Stimulated activated naive CD8-positive, alpha-beta T cell treated with anti-CD3 and anti-CD28 coated beads, Interleukin-15, Interleukin-2, amounts not matched to agents 100 ng/mL and 50 ng/mL, for 24 hours (primary cell): Measurements from ENCODE around the gene UBA6.

Source experiments
- H3K27ac Mint-ChIP-seq: one replicate; pipeline ENCODE4 v1.8.0; 2021; ENCODE audit warnings: mild to moderate bottlenecking, mixed read lengths
- H3K27me3 Mint-ChIP-seq: one replicate; pipeline ENCODE4 v1.8.0; 2021; ENCODE audit warnings: mixed read lengths
- H3K36me3 Mint-ChIP-seq: one replicate; pipeline ENCODE4 v1.8.0; 2021; ENCODE audit warnings: low read depth, mixed read lengths
- H3K4me1 Mint-ChIP-seq: one replicate; pipeline ENCODE4 v1.8.0; 2021; ENCODE audit warnings: low read depth, mixed read lengths
- H3K4me3 Mint-ChIP-seq: one replicate; pipeline ENCODE4 v1.8.0; 2021; ENCODE audit warnings: mild to moderate bottlenecking, mixed read lengths
- H3K9me3 Mint-ChIP-seq: one replicate; pipeline ENCODE4 v1.8.0; 2021; ENCODE audit warnings: mixed read lengths

Gene UBA6

DNA sequence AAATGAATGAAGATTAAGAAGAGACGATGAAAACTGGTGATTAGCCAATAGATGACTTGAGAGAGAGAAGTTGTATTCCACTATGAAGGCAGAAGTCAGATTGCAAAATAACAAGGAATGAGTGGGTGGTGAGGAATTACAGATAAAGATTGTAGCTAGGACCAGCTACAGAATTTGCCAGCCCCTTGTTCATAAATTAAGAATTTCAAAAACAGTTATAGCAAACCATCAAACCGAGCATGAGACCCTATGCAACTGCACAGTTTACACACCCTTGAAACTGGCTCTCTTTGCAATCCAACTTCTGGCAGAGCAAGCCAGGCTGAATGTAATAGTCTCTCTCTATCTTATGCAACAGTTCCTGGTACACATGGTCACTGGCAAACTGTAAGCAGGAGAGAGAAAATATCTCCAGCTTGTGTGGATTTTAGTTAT is 107.2 kb downstream of the UBA6 start:
- Mint-ChIP-seq H3K4me1 (no peaks in the 10 kb centered on the region), H3K27me3 (no peaks in the 10 kb centered on the region), H3K36me3 (peaks cover 9% of the 10 kb centered on the region), H3K9me3 (no peaks in the 10 kb centered on the region), H3K27ac (no peak overlapping the region), H3K4me3 (no peak overlapping the region)

DNA sequence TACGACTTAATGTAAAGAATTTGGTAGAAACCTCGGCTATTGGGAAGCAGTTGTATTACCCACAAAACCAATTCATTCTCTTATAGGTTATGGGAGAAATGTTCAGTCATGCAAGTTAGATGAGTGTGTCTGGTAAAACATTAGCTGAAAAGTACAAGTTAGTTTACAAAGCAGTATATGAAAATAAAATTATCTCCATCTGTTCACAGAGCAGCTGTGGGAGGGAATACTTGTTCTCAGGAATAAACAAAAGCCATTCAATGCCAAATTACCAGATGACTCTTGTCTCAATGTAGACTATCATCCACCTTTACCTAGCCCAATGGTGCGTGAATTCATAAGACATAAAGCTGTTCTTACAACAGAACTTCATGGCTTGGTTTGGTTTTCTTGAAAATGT is 113.8 kb downstream of the UBA6 start:
- Mint-ChIP-seq H3K4me3 (no peak overlapping the region), H3K36me3 (peaks cover 6% of the 10 kb centered on the region), H3K9me3 (no peaks in the 10 kb centered on the region), H3K4me1 (peaks cover 5% of the 10 kb centered on the region), H3K27ac (no peak overlapping the region), H3K27me3 (no peaks in the 10 kb centered on the region)

DNA sequence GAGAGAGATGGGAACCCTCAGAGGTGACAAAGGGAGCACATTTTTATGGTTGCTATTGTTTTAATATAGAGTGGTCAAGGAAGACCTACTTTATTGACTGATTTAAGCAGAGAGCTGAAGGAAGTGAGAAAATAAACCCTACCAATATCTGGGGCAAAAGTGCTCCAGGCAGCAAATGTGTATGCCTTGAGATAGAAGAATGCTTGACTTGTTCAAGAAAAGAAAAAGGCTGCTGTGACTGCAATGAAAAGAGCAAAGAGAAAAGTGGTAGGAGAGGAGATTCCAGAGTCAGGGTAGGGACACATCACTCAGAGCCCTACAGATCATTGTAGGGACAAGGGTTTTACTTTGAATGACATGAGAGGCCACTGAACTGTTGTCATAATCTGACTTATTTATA is 116.5 kb downstream of the UBA6 start:
- Mint-ChIP-seq H3K36me3 (peaks cover 13% of the 10 kb centered on the region), H3K4me1 (peaks cover 24% of the 10 kb centered on the region), H3K4me3 (no peak overlapping the region), H3K27me3 (no peaks in the 10 kb centered on the region), H3K9me3 (no peaks in the 10 kb centered on the region), H3K27ac (no peak overlapping the region)

DNA sequence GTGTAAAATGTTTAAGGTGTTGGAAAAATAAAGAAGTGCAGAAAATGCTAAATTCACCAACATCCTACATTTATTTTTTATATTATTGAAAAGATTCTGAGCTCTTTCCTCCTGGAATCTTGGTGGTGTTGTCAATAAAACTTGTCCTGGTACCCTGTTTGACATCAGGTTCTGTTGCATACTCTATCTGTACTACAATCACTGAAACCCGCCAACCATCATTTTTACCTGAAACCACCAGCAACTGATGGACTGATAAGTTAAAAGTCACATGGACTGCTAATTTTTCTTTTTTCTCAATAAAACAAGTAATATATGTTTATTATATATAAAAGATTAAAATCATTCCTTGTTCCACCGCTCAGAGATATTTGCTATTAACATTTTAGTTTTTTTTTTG is 119.0 kb downstream of the UBA6 start:
- Mint-ChIP-seq H3K27me3 (no peaks in the 10 kb centered on the region), H3K4me1 (peaks cover 32% of the 10 kb centered on the region), H3K9me3 (no peaks in the 10 kb centered on the region), H3K27ac (no peak overlapping the region), H3K36me3 (peaks cover 24% of the 10 kb centered on the region), H3K4me3 (no peak overlapping the region)

DNA sequence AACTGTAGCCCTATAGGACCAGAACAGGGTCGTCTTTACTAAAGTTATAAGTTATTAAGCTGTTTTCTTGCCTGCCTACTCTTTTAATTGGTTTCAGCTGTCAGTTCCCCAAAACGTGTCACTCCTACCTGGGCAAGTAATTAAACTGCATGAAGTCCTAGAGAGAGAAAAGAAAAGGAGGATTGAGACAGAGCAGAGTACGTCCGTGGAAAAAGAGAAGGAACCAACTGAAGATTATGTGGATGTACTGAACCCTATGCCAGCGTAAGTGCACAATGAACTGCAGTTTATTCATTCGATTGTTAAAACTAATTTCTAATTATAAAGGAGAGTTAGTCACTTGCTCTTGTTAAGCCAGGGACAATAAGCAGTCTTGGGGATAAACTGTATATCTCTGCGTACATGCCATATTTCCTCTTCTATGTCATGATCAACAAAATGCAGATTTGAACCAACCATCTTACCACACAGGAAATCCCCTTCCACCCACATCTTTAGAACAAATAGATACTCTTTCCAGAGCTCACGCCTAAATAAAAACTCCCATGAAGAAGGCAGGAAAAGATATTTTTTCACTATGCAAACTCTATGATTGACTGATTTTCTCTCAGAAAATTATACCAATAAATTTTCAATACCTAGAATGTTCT is 119.6 kb downstream of the UBA6 start:
- H3K27ac Mint-ChIP-seq: peak overlapping the region; percentile 32
- H3K4me3 Mint-ChIP-seq: peak overlapping the region; percentile 18
- H3K27me3 Mint-ChIP-seq: no peaks in the 10 kb centered on the region
- H3K9me3 Mint-ChIP-seq: no peaks in the 10 kb centered on the region
- peaks cover 36% of the 10 kb centered on the region for H3K4me1 Mint-ChIP-seq
- peaks cover 24% of the 10 kb centered on the region for H3K36me3 Mint-ChIP-seq

DNA sequence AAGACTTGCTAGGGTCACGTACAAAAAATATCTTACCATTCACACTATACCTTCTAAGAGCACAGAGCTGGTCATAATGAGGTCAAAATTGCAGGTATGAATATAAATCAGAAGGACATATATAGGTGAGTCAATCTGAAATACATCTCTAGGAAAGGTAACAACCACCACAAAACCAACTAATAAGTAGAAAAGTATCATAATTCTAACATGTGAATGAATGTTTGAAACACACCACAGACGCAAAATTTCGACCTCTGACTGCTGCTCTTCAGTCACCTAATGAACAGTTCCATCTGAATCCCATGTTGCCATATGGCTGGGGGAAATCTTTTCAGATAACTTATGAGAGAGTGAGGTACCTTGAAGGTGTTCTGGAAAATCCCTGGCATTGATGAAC is 120.4 kb downstream of the UBA6 start:
- Mint-ChIP-seq H3K36me3 (peaks cover 20% of the 10 kb centered on the region), H3K27ac (peak overlapping the region; percentile 32), H3K27me3 (no peaks in the 10 kb centered on the region), H3K9me3 (no peaks in the 10 kb centered on the region), H3K4me3 (peak overlapping the region; percentile 18), H3K4me1 (peaks cover 43% of the 10 kb centered on the region)

DNA sequence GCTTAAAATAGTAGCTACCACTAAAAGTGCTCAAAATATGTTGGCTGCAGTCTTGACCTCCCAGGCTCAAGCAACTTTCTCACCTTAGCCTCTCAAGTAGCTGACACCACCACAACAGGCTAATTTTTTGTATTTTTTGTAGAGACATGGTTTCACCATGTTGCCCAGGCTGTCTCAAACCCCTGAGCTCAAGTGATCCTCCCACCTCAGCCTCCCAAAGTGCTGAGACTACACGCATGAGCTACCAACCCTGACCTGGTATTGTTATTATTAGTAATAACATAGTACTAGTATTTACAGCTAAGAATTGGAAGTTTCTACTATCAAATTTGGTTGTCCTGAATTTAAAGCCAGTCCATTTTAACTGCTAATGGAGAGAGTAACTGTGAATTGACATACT is 124.4 kb downstream of the UBA6 start:
- no peaks in the 10 kb centered on the region for H3K9me3 Mint-ChIP-seq
- H3K36me3 Mint-ChIP-seq: peaks cover 21% of the 10 kb centered on the region
- H3K27me3 Mint-ChIP-seq: no peaks in the 10 kb centered on the region
- H3K27ac Mint-ChIP-seq: no peak overlapping the region
- H3K4me3 Mint-ChIP-seq: no peak overlapping the region
- H3K4me1 Mint-ChIP-seq: peaks cover 61% of the 10 kb centered on the region

DNA sequence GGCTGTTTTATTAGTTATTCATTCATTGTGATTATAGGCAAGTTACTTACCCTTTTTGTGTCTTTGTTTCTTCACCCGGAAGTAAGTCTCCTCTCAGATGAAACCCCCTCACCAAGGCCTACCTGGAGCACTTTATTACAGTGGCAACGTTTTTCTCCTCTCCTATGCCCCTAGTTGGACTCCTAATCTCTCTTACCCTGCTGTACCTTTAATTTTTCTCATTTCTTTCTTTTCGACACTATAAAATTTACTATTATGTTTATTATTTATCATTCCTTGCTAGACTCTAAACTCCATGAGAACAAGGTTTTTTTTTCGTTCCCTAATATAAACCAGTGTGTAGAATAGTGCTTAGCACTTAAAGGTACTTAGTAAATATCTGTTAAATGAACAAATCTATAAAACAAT is 124.9 kb downstream of the UBA6 start:
- H3K27me3 Mint-ChIP-seq: no peaks in the 10 kb centered on the region
- H3K9me3 Mint-ChIP-seq: no peaks in the 10 kb centered on the region
- H3K4me1 Mint-ChIP-seq: peaks cover 56% of the 10 kb centered on the region
- peak overlapping the region; percentile 72 for H3K4me3 Mint-ChIP-seq
- peaks cover 21% of the 10 kb centered on the region for H3K36me3 Mint-ChIP-seq
- peak overlapping the region; percentile 80 for H3K27ac Mint-ChIP-seq

DNA sequence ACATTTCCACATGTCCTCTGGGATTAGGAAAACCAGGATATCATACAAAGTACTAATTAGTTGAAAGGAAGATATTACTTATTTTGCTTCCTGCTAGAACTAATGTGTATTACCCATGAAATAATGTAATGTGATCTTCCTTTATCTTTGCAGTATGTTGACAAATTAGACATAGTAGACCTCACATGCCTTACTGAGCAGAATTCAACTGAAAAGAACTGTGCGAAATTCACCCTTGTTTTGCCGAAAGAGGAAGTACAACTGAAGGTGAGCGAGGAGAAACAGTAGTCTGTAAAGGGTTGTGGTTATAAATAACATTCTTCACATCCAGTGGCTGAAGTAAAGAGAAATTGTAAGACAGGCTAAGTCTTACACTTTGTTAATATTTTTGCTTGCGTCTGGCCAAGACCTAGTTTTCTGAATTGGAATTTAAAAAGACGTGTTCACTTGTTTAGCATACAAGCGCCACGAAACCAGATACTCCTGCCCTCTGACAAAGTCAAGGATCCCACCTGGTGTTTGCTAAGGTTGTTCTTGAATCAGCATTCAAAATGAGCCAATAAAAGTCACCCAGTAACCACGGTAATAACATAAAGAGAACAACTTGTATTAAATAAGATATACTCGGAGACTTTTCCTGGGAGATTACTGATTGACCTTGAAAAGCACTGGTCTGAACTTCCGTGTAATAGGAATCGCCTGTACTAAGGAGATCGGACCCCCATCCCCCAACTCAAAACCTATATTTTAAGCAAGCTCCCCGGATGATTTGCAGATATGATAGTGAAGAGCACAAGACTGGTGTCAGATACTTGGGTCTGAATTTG is 125.5 kb downstream of the UBA6 start:
- H3K4me1 Mint-ChIP-seq: peaks cover 50% of the 10 kb centered on the region
- H3K36me3 Mint-ChIP-seq: peaks cover 17% of the 10 kb centered on the region
- H3K27me3 Mint-ChIP-seq: no peaks in the 10 kb centered on the region
- peak overlapping the region; percentile 72 for H3K4me3 Mint-ChIP-seq
- no peaks in the 10 kb centered on the region for H3K9me3 Mint-ChIP-seq
- H3K27ac Mint-ChIP-seq: peak overlapping the region; percentile 80

DNA sequence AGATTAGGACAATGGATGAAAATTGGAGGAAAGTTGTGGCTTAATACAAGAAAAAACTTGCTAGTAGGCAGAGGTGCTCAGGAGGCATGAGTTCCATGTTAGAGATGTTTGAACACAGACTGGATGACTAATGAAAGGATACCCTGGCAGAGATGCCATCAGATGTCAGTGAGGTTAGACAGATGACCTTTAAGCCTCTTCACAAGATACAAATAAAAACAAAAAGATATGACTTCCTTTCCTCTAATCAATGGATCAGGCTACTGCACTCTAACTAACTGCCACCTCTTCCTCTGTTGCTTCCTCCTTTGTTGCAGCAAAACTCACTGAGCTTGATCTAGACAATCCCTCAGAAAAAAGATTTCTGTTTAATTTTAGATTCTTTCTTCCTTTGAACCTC is 127.8 kb downstream of the UBA6 start:
- peak overlapping the region; percentile 10 for H3K27ac Mint-ChIP-seq

DNA sequence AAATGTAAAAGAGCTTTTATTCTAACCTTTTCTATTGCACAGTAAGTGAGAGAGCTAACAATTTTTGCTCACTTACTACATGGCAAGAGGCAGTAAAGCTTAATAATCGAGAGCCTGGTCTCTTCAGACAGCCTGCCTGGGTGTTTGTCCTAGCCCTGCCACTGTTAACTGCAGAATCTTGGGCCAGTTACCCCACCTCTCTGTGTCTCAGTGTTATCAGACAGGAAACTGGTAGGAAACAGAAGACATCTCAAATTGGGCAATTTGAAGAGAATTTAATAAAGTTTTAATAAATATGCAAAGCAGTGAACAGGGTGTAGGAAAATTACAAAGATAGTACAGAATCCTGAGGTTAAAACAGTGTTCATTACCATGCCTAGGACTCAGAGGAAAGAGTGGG is 129.0 kb downstream of the UBA6 start:
- Mint-ChIP-seq H3K27ac (no peak overlapping the region), H3K9me3 (no peaks in the 10 kb centered on the region), H3K4me1 (peaks cover 53% of the 10 kb centered on the region), H3K27me3 (no peaks in the 10 kb centered on the region), H3K4me3 (no peak overlapping the region), H3K36me3 (peaks cover 4% of the 10 kb centered on the region)

More for the DNA sequence above, 127.8 kb downstream of the UBA6 start:
- H3K4me3 Mint-ChIP-seq: no peak overlapping the region
- H3K4me1 Mint-ChIP-seq: peaks cover 51% of the 10 kb centered on the region
- H3K27me3 Mint-ChIP-seq: no peaks in the 10 kb centered on the region
- peaks cover 8% of the 10 kb centered on the region for H3K36me3 Mint-ChIP-seq
- H3K9me3 Mint-ChIP-seq: no peaks in the 10 kb centered on the region

DNA sequence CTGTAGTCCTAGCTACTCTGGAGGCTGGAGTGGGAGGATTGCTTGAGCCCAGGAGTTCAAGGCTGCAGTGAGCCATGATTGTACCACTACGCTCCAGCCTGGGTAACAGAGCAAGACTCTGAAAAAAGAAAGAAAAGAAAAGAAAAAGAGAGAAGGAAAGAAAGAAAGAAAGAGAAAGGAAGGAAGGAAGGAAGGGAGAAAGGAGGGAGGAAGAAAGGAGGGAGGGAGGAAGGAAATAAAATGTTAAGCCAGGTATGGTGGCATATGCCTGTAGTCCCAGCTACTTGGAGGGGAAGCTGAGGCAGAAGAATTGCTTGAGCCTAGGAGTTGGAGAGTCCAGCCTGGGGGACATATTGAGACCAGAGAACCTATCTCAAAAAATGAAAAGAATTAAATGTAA is 130.4 kb downstream of the UBA6 start:
- no peak overlapping the region for H3K27ac Mint-ChIP-seq
- no peaks in the 10 kb centered on the region for H3K27me3 Mint-ChIP-seq
- H3K36me3 Mint-ChIP-seq: peaks cover 4% of the 10 kb centered on the region
- H3K4me1 Mint-ChIP-seq: peaks cover 48% of the 10 kb centered on the region
- no peaks in the 10 kb centered on the region for H3K9me3 Mint-ChIP-seq
- no peak overlapping the region for H3K4me3 Mint-ChIP-seq

DNA sequence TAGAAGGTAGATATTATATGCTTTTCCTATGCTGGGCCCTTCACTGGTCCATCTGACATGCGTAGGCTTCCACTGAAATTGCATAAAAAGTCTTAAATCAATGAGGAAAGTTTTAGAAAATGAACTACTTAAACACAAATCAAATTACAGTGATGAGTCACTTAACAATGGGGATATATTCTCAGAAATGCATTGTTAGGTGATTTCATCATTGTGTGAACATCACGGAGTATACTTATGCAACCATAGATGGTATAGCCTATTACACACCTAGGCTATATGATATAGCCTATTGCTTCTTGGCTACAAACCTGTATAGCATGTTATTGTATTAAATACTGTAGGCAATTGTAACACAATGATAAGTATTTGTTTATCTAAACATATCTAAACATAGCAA is 132.1 kb downstream of the UBA6 start:
- H3K4me1 Mint-ChIP-seq: peaks cover 39% of the 10 kb centered on the region
- no peak overlapping the region for H3K4me3 Mint-ChIP-seq
- peaks cover 4% of the 10 kb centered on the region for H3K36me3 Mint-ChIP-seq
- no peak overlapping the region for H3K27ac Mint-ChIP-seq
- H3K27me3 Mint-ChIP-seq: no peaks in the 10 kb centered on the region
- no peaks in the 10 kb centered on the region for H3K9me3 Mint-ChIP-seq

DNA sequence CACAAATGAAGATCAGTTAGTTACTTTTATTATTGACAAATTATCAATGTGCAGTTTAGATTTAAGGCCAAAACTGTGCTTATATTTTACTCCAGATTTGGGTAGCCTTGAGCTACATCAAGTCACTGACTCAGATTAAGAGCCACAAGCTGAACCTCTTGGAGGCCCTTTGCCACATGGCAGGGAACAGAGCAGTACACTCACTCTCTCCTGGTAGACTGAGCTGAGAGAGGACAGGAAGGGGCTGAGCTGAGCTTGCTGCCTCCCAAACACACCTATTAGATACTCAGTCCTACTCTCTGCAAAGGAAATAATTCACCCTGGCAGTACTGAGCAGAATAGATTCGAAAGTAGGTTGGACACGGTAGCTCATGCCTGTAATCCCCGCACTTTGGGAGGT is 134.6 kb downstream of the UBA6 start:
- Mint-ChIP-seq H3K4me1 (peaks cover 23% of the 10 kb centered on the region), H3K9me3 (no peaks in the 10 kb centered on the region), H3K27me3 (no peaks in the 10 kb centered on the region), H3K4me3 (no peak overlapping the region), H3K27ac (no peak overlapping the region), H3K36me3 (peaks cover 3% of the 10 kb centered on the region)

DNA sequence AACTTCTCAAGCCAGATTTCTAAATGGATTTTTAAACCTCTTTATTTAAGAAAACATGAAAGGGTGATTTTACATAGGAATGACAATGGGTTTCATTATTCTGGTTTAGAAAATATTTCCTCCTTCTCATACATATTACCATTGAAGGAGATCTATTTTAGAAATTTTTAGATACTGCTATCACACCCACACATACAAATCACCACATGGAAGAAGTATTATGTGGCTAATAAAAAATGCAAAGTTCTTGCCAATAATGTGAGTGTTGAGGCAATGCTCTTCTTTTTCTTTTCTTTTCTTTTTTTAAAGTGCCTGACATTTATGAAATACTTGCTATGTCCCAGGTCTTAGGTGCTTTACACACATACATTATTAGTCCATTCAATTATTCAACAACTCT is 135.7 kb downstream of the UBA6 start:
- peaks cover 24% of the 10 kb centered on the region for H3K4me1 Mint-ChIP-seq
- H3K36me3 Mint-ChIP-seq: peaks cover 3% of the 10 kb centered on the region
- no peak overlapping the region for H3K4me3 Mint-ChIP-seq
- H3K27ac Mint-ChIP-seq: no peak overlapping the region
- H3K9me3 Mint-ChIP-seq: no peaks in the 10 kb centered on the region
- H3K27me3 Mint-ChIP-seq: no peaks in the 10 kb centered on the region
